GM13976 (cell line): ENCODE measurements around the gene EEA1.

Source experiments
- DNase-seq: peaks from one replicate; pipeline ENCODE4 v3.0.0; 2012; ENCODE audit warnings: low spot score
- in situ Hi-C: fragments of 300-500 bp; cut with MboI; formaldehyde crosslinking; loops from one replicate; pipeline ENCODE4 v1.12.0; 2022; ENCODE audit warnings: low sequenced_read_pairs, mixed read lengths, inconsistent platforms; ENCODE audit not compliant: unreplicated experiment
- TF ChIP-seq, protein P1 (sequence below): IDR thresholded peaks from 2 replicates; pipeline ENCODE4 v1.5.1; 2012; ENCODE audit warnings: borderline replicate concordance, mild to moderate bottlenecking; ENCODE audit not compliant: insufficient read depth; ENCODE audit errors: extremely low read depth, missing control alignments, control extremely low read depth

Gene EEA1

DNA sequence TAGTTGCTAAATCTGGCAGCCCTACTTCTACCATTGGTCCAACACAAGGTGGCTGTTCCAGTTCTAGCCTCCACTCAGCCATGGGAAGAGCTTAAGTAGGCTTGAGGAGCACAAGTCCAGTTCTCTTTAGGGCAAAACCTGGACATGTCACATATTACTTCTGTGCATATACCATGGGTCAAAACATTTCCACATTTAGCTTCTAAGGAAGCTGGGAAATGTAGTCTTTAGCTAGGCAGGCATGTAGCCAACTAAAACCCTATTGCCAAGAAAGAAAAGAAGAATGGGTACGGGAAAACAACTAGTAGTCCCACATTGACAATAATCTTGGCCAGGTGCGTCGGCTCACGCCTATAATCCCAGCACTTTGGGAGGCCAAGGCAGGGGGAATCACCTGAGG, 20.9 kb upstream of the EEA1 start:
- no peak for DNase-seq
- TF ChIP-seq, protein P1, sequence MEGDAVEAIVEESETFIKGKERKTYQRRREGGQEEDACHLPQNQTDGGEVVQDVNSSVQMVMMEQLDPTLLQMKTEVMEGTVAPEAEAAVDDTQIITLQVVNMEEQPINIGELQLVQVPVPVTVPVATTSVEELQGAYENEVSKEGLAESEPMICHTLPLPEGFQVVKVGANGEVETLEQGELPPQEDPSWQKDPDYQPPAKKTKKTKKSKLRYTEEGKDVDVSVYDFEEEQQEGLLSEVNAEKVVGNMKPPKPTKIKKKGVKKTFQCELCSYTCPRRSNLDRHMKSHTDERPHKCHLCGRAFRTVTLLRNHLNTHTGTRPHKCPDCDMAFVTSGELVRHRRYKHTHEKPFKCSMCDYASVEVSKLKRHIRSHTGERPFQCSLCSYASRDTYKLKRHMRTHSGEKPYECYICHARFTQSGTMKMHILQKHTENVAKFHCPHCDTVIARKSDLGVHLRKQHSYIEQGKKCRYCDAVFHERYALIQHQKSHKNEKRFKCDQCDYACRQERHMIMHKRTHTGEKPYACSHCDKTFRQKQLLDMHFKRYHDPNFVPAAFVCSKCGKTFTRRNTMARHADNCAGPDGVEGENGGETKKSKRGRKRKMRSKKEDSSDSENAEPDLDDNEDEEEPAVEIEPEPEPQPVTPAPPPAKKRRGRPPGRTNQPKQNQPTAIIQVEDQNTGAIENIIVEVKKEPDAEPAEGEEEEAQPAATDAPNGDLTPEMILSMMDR: no peak
- in situ Hi-C loops: no loop called here

DNA sequence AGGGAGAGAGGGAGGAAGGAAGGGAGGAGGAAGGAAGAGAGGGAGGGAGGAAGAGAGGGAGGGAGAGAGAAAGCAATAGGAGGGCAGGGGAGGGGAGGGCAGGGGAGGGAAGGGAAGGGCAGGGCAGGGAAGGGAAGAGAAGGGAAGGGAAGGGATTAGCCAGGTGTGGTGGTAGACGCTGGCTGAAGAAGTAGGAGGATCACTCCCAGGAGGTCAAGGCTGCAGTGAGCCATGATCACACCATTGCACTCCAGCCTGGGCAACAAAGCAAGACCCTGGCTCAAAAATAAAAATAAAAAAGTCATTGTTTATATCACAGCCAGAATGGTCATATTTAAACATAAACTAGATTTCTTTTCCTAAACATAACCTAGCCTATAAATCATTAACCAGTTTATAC, 20.4 kb upstream of the EEA1 start:
- TF ChIP-seq, protein P1: no peak

DNA sequence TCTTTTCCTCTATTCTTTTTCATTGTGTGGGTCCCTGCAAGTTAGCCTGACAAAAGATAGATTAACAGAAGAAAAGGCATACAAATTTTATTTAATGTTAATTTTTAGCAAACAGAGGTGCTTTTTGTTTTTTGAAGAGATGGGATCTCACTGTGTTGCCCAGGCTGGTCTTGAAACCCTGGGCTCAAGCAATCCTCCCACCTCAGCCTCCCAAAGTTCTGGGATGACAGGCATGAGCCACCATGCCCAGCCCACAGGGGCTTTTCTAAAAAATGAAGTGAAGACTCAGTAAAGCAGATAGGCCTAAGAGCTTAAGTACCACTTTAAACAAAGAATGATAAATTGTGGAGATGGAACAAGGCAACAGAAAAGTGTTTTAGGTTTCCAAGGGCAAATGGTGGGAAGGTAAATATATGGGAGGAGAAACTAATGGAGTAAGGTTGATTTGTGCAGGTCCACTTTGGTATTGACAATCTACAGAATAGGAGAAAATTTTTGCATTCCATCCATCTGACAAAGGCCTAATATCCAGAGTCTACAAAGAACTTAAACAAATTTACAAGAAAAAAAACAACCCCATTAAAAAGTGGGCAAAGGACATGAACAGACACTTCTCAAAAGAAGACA, 18.6 kb upstream of the EEA1 start:
- DNase-seq: no peak
- in situ Hi-C loops: no loop called here
- TF ChIP-seq, protein P1: no peak

More for the DNA sequence above, 20.4 kb upstream of the EEA1 start:
- DNase-seq: no peak
- in situ Hi-C loops: no loop called here

DNA sequence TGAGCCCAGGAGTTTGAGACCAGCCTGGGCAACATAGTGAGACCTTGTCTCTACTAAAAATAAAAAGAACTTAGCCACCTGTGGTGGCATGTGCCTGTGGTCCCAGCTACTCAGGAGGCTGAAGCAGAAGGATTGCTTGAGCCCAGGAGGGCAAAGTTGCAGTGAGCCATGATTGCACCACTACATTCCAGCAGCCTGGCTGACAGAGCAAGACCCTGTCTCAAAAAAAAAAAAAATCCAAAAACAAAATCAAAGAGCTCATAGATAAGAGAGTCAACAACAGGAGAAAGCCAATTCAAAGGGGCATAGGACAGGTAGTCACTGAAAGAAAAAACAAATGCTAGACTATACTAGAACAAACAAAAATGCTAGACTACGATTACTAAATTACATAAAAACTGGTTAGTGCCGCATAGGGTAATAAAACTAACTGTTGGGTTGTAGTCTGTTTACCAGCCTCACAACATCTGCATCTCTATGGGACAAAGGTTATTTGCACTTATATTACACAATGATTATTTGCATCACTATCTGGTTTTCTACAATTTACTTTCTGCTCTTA, 16.6 kb upstream of the EEA1 start:
- no peak for DNase-seq
- in situ Hi-C loops: no loop called here
- TF ChIP-seq, protein P1: no peak

DNA sequence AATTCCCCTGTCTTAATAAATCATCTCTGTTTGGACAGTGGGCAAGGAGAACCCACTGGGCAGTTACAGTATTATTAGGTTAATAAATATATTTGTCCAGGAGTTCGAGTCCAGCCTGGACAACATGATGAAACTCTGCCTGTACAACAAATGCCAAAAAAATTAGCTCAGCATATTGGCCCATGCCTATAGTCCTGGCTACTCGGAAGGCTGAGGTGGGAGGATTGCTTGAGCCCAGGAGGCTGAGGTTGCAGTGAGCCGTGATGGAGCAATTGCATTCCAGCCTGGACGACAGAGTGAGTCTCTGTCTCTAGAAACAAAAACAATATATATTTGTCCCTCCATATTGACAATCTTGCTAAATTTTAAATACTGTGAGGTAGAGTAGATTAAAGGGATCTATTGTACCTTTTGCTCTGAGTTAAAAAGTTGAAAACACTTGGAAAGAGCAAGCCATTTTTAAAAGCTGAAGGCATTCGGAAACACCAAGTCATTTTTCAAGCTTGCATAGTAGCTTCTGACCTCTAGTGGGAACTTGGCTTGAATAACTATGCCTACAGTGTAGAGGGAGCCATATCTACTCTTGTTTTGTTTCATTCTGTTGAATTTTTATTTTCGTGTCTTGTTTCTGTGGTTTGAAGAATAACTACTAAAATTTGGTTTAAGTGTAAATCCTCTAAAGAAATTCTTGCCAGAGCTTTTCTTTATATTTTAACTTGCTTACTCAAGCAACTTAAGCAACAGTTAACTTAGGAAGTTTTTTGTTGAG, 14.6 kb upstream of the EEA1 start:
- TF ChIP-seq, protein P1: peak; percentile 15
- DNase-seq: no peak
- in situ Hi-C loops: no loop called here

DNA sequence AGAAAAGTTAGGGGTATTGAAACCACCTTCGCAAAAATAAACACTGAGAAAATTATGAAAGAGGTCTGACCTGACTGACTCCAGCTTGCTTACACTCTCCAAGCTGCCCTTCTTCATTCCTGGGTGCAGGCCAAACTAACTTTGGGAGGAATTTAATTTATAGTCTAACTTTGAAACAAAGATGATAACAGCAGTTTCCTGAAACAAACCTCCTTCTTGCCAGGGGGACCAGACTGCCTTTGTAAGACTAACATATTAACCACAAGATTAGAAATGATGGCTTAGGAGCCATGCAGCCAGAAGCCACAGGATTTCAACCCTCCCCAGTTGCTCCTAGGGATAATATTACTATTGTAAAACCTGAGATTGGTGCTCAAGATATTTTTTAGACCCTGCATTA, 13.8 kb upstream of the EEA1 start:
- TF ChIP-seq, protein P1: no peak
- in situ Hi-C loops: no loop called here
- no peak for DNase-seq
